K562 (cell line): ENCODE results near the gene FOXR1. TPM values are rescaled to one million over a fixed set of nuclear protein-coding genes. Genes with fewer than 3 reads are reported as not detected.

ENCODE experiments used
- CSDE1 ChIP-seq, 2 experiments: fragments of 450-650 bp; IDR thresholded peaks; 2 replicates each; pipeline ENCODE4 v1.6.1; 2016; ENCODE audit warnings: mild to moderate bottlenecking in 1 of 2
- ELF1 ChIP-seq: fragments of 200-800 bp; sonication (Bioruptor generic); IDR thresholded peaks from 2 replicates; pipeline ENCODE4 v1.6.1; 2016; ENCODE audit warnings: missing genetic modification characterization, missing compliant biosample characterization
- FOXK1 ChIP-seq: sonication (generic); formaldehyde crosslinking; IDR thresholded peaks from 2 replicates; pipeline ENCODE4 v1.8.0; 2022; ENCODE audit warnings: missing genetic modification reagents, mild to moderate bottlenecking, borderline replicate concordance
- FOXK2 ChIP-seq, 2 experiments: fragments of 450-650 bp; IDR thresholded peaks in 1 of 2; conservative IDR thresholded peaks in 1 of 2; 2 replicates each; pipeline ENCODE4 v1.6.1; 2016; ENCODE audit warnings: low read depth in 2 of 2, mild to moderate bottlenecking in 1 of 2
- JUN ChIP-seq, 2 experiments: sonication (generic) in 1 of 2; formaldehyde crosslinking in 1 of 2; IDR thresholded peaks; 2 replicates each; pipeline versions ENCODE4 v1.6.1 to v1.8.0; 2012 to 2022; ENCODE audit warnings: borderline replicate concordance in 2 of 2, mild to moderate bottlenecking in 2 of 2, improper control_type of control experiment in 1 of 2, low read depth in 1 of 2, low read length in 1 of 2, missing genetic modification reagents in 1 of 2
- L3MBTL2 ChIP-seq: fragments of 450-650 bp; IDR thresholded peaks from 2 replicates; pipeline ENCODE4 v1.6.1; 2016; ENCODE audit warnings: mild to moderate bottlenecking, moderate library complexity
- MTA2 ChIP-seq: fragments of 450-650 bp; IDR thresholded peaks from 2 replicates; pipeline ENCODE4 v1.6.1; 2016; ENCODE audit warnings: low read depth
- MTA3 ChIP-seq: fragments of 450-650 bp; formaldehyde crosslinking; IDR thresholded peaks from 2 replicates; pipeline ENCODE4 v1.6.1; 2017; ENCODE audit warnings: mild to moderate bottlenecking, borderline replicate concordance
- NCOA2 ChIP-seq, 2 experiments: fragments of 450-650 bp; IDR thresholded peaks; 2 replicates each; pipeline ENCODE4 v1.6.1; 2018; ENCODE audit warnings: mild to moderate bottlenecking in 2 of 2, moderate library complexity in 1 of 2; ENCODE audit not compliant: partially characterized antibody in 2 of 2
- NR2C1 ChIP-seq, 2 experiments: fragments of 450-650 bp; IDR thresholded peaks; 2 replicates each; pipeline ENCODE4 v1.6.1; 2017; ENCODE audit warnings: mild to moderate bottlenecking in 2 of 2, antibody characterized with exemption in 1 of 2, inconsistent platforms in 1 of 2, missing compliant biosample characterization in 1 of 2, missing genetic modification characterization in 1 of 2
- NR4A1 ChIP-seq, 2 experiments: fragments of 250-450 bp in 1 of 2; fragments of 450-650 bp in 1 of 2; sonication (Bioruptor Pico) in 1 of 2; IDR thresholded peaks; 2 replicates each; pipeline versions ENCODE4 v1.4.0 to v1.6.1; 2016 to 2020; ENCODE audit warnings: mild to moderate bottlenecking in 2 of 2, missing compliant biosample characterization in 1 of 2, missing genetic modification characterization in 1 of 2, moderate library complexity in 1 of 2
- RBFOX2 ChIP-seq: fragments of 200-400 bp; formaldehyde crosslinking; IDR thresholded peaks from 2 replicates; pipeline ENCODE4 v1.6.1; 2017; ENCODE audit warnings: low read depth, mild to moderate bottlenecking, low read length, moderate library complexity
- SIN3B ChIP-seq: fragments of 450-650 bp; IDR thresholded peaks from 2 replicates; pipeline ENCODE4 v1.6.1; 2017; ENCODE audit warnings: low read depth, mild to moderate bottlenecking, moderate library complexity
- STAT5A ChIP-seq: IDR thresholded peaks from 2 replicates; pipeline ENCODE4 v1.6.1; 2012; ENCODE audit warnings: low read length, inconsistent platforms, borderline replicate concordance
- ZNF57 ChIP-seq: fragments of 450-650 bp; formaldehyde crosslinking; IDR thresholded peaks from 2 replicates; pipeline ENCODE4 v1.4.0; 2020; ENCODE audit warnings: mild to moderate bottlenecking, moderate library complexity
- ZNF583 ChIP-seq: fragments of 250-450 bp; sonication (Bioruptor Pico); IDR thresholded peaks from 2 replicates; pipeline ENCODE4 v1.4.0; 2020
- polyA plus RNA-seq, 8 experiments: library from polyadenylated mRNA; depleted of rRNA in 4 of 8; stranded (reverse) in 5 of 8; unstranded in 3 of 8; fragments of >200 nt; fragmentation: Nextera tagmentation in 2 of 8; fragmentation: Illumina TruSeq in 1 of 8; extraction: Ambion mirVana in 2 of 8; extraction: Trizol in 1 of 8; gene quantifications; 2 replicates each; pipeline versions ENCODE4 v1.2.1 to v1.2.3, GENCODE V29; 2011 to 2014; ENCODE audit warnings: inconsistent platforms in 1 of 8, missing spikeins in 1 of 8
- total RNA-seq, 7 experiments: library from RNA; depleted of rRNA in 6 of 7; stranded (reverse); fragments of >200 nt in 6 of 7; fragmentation: Illumina TruSeq in 2 of 7; extraction: Trizol in 2 of 7; gene quantifications; 2 replicates each; pipeline versions ENCODE4 v1.2.1 to v1.2.3, GENCODE V29; 2011 to 2021; ENCODE audit warnings: low replicate concordance in 1 of 7
- TF ChIP-seq, protein P1 (sequence below), 2 experiments: fragments of 450-650 bp in 1 of 2; sonication (generic) in 1 of 2; formaldehyde crosslinking in 1 of 2; IDR thresholded peaks; 2 replicates each; pipeline versions ENCODE4 v1.7.1 to v1.9.0; 2016 to 2022; ENCODE audit warnings: inconsistent platforms in 1 of 2, mild to moderate bottlenecking in 1 of 2, missing genetic modification reagents in 1 of 2

FOXR1 gene
- total and polyA plus RNA-seq, 9 of the 15 experiments (the other 6 are each of a cell fraction or from before 2014, with no cell fraction given), result not detected

DNA sequence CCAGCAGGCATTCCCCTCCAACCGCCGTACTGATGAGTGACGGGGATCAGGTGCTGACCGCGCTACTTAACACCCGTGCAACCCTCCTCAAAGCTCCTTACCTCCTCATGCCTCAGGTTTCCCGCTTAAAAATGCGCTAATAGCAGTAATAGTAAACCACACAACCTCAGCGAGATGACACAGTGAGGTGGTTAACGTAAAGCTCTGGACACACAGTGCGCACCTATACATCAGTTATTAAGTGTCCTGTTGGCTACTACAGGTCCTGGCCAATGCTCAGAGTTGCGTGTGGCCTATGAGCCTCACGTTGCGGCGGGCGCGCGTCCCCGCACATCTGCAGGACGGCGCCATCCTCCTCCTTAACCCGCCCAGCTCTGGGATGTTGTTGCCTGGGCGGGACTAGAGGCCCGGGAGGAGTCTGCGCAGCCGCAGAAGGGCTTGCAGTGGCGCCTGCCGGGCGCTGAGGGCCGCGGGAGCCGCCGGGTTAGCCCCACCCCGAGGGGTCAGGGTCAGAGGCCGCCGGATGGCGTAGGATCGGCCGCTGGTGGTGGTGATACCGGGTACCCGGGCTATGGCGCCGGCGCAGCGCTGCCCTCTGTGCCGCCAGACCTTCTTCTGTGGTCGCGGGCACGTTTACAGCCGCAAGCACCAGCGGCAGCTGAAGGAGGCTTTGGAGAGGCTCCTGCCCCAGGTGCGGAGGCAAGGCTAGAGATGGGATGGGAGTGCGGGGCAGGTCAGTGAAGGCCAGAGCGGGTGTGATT lies 26.2 kb downstream of the FOXR1 start, which contains the start of gene CENATAC (continued):
- TF ChIP-seq, protein P1, sequence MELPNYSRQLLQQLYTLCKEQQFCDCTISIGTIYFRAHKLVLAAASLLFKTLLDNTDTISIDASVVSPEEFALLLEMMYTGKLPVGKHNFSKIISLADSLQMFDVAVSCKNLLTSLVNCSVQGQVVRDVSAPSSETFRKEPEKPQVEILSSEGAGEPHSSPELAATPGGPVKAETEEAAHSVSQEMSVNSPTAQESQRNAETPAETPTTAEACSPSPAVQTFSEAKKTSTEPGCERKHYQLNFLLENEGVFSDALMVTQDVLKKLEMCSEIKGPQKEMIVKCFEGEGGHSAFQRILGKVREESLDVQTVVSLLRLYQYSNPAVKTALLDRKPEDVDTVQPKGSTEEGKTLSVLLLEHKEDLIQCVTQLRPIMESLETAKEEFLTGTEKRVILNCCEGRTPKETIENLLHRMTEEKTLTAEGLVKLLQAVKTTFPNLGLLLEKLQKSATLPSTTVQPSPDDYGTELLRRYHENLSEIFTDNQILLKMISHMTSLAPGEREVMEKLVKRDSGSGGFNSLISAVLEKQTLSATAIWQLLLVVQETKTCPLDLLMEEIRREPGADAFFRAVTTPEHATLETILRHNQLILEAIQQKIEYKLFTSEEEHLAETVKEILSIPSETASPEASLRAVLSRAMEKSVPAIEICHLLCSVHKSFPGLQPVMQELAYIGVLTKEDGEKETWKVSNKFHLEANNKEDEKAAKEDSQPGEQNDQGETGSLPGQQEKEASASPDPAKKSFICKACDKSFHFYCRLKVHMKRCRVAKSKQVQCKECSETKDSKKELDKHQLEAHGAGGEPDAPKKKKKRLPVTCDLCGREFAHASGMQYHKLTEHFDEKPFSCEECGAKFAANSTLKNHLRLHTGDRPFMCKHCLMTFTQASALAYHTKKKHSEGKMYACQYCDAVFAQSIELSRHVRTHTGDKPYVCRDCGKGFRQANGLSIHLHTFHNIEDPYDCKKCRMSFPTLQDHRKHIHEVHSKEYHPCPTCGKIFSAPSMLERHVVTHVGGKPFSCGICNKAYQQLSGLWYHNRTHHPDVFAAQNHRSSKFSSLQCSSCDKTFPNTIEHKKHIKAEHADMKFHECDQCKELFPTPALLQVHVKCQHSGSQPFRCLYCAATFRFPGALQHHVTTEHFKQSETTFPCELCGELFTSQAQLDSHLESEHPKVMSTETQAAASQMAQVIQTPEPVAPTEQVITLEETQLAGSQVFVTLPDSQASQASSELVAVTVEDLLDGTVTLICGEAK (IDR thresholded peaks at IDR 0.05), result peak; percentile 13; the same call in 1 of the 2 replicates
- TF ChIP-seq, protein P1 (CRISPR knock-in tag; IDR thresholded peaks at IDR 0.05), result no peak
- TF ChIP-seq RBFOX2 (peak; percentile 90), L3MBTL2 (peak; percentile 96), NCOA2 (IDR thresholded peaks at IDR 0.05; ENCODE audit: partially characterized antibody in 2 of 2) (no peak), ELF1 (tag) (no peak), ZNF57 (no peak), NR2C1 (IDR thresholded peaks at IDR 0.05) (peak; percentile 99), NR2C1 (tag; IDR thresholded peaks at IDR 0.05) (peak; percentile 99), SIN3B (peak; percentile 55; the same call in 1 of the 2 replicates), FOXK2 (conservative IDR thresholded peaks at IDR 0.05 in 1 of 2, IDR thresholded peaks at IDR 0.05 in 1 of 2; ENCODE audit: low read depth in 2 of 2) (peak; percentile 67 to 74; a peak in 3 of 4 replicates), FOXK1 (CRISPR knock-in tag) (peak; percentile 27; the same call in 1 of the 2 replicates), NR4A1 (CRISPR knock-in tag; IDR thresholded peaks at IDR 0.05) (peak; percentile 21; the same call in 1 of the 2 replicates), NR4A1 (tag; IDR thresholded peaks at IDR 0.05) (no peak), STAT5A (no peak), MTA2 (peak; percentile 70), ZNF583 (CRISPR knock-in tag) (peak; percentile 57; the same call in 1 of the 2 replicates), CSDE1 (IDR thresholded peaks at IDR 0.05) (no peak), JUN (IDR thresholded peaks at IDR 0.05; ENCODE audit: borderline replicate concordance, low read depth, low read length) (peak; percentile 48; the same call in 1 of the 2 replicates), JUN (CRISPR knock-in tag; IDR thresholded peaks at IDR 0.05; ENCODE audit: borderline replicate concordance) (no peak), MTA3 (0 out of 2 replicates have a peak, but pooled peaks have one; percentile 43)
